ENCODE data around the gene GTPBP3.
A peak's percentile ranks its signal among the peaks of the same experiment; 100 is the strongest.

Gene GTPBP3

GRCh38 chr19:17307876-17308377 is 29.4 kb upstream of the GTPBP3 start:
- no peak overlapping the region for H3K9ac ChIP-seq (ENCODE audit: low read depth, low read length)
- peaks cover 58% of the 10 kb centered on the region for H3K79me2 ChIP-seq (ENCODE audit: insufficient read depth, low read length)
- H4K20me1 ChIP-seq (ENCODE audit: insufficient read depth, low read length) = peaks cover 30% of the 10 kb centered on the region
- peak overlapping the region; percentile 30; the same call in 1 of the 2 replicates for H3K27ac ChIP-seq (ENCODE audit: low read length)
- ATAC-seq (ENCODE audit: insufficient read depth, low read depth) (no peak), DNase-seq (no peak)
- TF ChIP-seq EZH2 (IDR thresholded peaks at IDR 0.05; ENCODE audit: borderline replicate concordance, low read depth, low read length, severe bottlenecking) = no peak
- no peak for TF ChIP-seq CTCF (IDR thresholded peaks at IDR 0.05; ENCODE audit: borderline replicate concordance, extremely low read depth, low read length, poor library complexity, severe bottlenecking)
- H3K36me3 ChIP-seq (ENCODE audit: insufficient read depth, low read length) = peaks cover 23% of the 10 kb centered on the region
- peaks cover 63% of the 10 kb centered on the region for H3K4me1 ChIP-seq (ENCODE audit: insufficient read depth, low read length)
- H3K27me3 ChIP-seq (ENCODE audit: insufficient read depth, low read length, poor library complexity) = no peaks in the 10 kb centered on the region
- H2AFZ ChIP-seq (ENCODE audit: low read depth, low read length) = no peak overlapping the region
- H3K9me3 ChIP-seq (ENCODE audit: insufficient read depth, low read length, severe bottlenecking) = no peaks in the 10 kb centered on the region
- peak overlapping the region; percentile 78 for H3K4me2 ChIP-seq (ENCODE audit: insufficient read depth, low read length)
- no peak overlapping the region for H3K4me3 ChIP-seq (ENCODE audit: low read depth in 1 of 2, low read length in 2 of 2)

- Histone ChIP-seq H3K4me1 (ENCODE audit: insufficient read depth, low read length) (peaks cover 63% of the 10 kb centered on the region), H3K9me3 (ENCODE audit: insufficient read depth, low read length, severe bottlenecking) (no peaks in the 10 kb centered on the region), H3K4me2 (ENCODE audit: insufficient read depth, low read length) (peak within 1 kb of the TSS; percentile 92), H3K4me3 (ENCODE audit: low read depth in 1 of 2, low read length in 2 of 2) (peak within 1 kb of the TSS; percentile 84), H3K36me3 (ENCODE audit: insufficient read depth, low read length) (peaks cover 35% of the 10 kb centered on the region), H2AFZ (ENCODE audit: low read depth, low read length) (peak within 1 kb of the TSS; percentile 82), H3K79me2 (ENCODE audit: insufficient read depth, low read length) (peaks cover 68% of the 10 kb centered on the region), H3K27me3 (ENCODE audit: insufficient read depth, low read length, poor library complexity) (no peaks in the 10 kb centered on the region), H3K9ac (ENCODE audit: low read depth, low read length) (peak within 1 kb of the TSS; percentile 90), H4K20me1 (ENCODE audit: insufficient read depth, low read length) (peaks cover 40% of the 10 kb centered on the region), H3K27ac (ENCODE audit: low read length) (peak within 1 kb of the TSS; percentile 82)
- ATAC-seq (ENCODE audit: insufficient read depth, low read depth) = peak; percentile 87
- DNase-seq = peak; percentile 100
- TF ChIP-seq EZH2 (IDR thresholded peaks at IDR 0.05; ENCODE audit: borderline replicate concordance, low read depth, low read length, severe bottlenecking) (no peak), CTCF (IDR thresholded peaks at IDR 0.05; ENCODE audit: borderline replicate concordance, extremely low read depth, low read length, poor library complexity, severe bottlenecking) (no peak)
Measured at GRCh38 chr19:17309198-17309964, 28.0 kb upstream of the GTPBP3 start, which contains the start of gene DDA1. Gene DDA1, plus strand, starts transcription at chr19:17309563. Its CDS starts 92 bp downstream, at chr19:17309655.

GRCh38 chr19:17309965-17310461 is 27.3 kb upstream of the GTPBP3 start:
- DNase-seq (no peak), ATAC-seq (ENCODE audit: insufficient read depth, low read depth) (no peak)
- peaks cover 68% of the 10 kb centered on the region for H3K79me2 ChIP-seq (ENCODE audit: insufficient read depth, low read length)
- peak overlapping the region; percentile 18; the same call in 1 of the 2 replicates for H2AFZ ChIP-seq (ENCODE audit: low read depth, low read length)
- no peak for TF ChIP-seq CTCF (IDR thresholded peaks at IDR 0.05; ENCODE audit: borderline replicate concordance, extremely low read depth, low read length, poor library complexity, severe bottlenecking)
- no peak for TF ChIP-seq EZH2 (IDR thresholded peaks at IDR 0.05; ENCODE audit: borderline replicate concordance, low read depth, low read length, severe bottlenecking)
- peaks cover 61% of the 10 kb centered on the region for H3K4me1 ChIP-seq (ENCODE audit: insufficient read depth, low read length)
- H4K20me1 ChIP-seq (ENCODE audit: insufficient read depth, low read length) = peaks cover 43% of the 10 kb centered on the region
- peak overlapping the region; percentile 92 for H3K4me2 ChIP-seq (ENCODE audit: insufficient read depth, low read length)
- H3K9ac ChIP-seq (ENCODE audit: low read depth, low read length) = peak overlapping the region; percentile 90
- H3K4me3 ChIP-seq (ENCODE audit: low read depth in 1 of 2, low read length in 2 of 2) = peak overlapping the region; percentile 84
- H3K27ac ChIP-seq (ENCODE audit: low read length) = peak overlapping the region; percentile 82
- H3K9me3 ChIP-seq (ENCODE audit: insufficient read depth, low read length, severe bottlenecking) = no peaks in the 10 kb centered on the region
- H3K36me3 ChIP-seq (ENCODE audit: insufficient read depth, low read length) = peaks cover 40% of the 10 kb centered on the region
- no peaks in the 10 kb centered on the region for H3K27me3 ChIP-seq (ENCODE audit: insufficient read depth, low read length, poor library complexity)

Measured in DND-41 (cell line).